K562 (cell line): Measurements from ENCODE around the gene CTPS1. TPM values are rescaled to one million over a fixed set of nuclear protein-coding genes. Genes with fewer than 3 reads are reported as not detected.

Experiments
- ATAC-seq: fragments of 200-7000 bp; cut with Tn5 transposase; 3 replicates; pipeline ENCODE4 v1.9.1; 2020; ENCODE audit warnings: moderate library complexity
- BruUV-seq: library from RNA; stranded (reverse); fragments of 400-500 nt; replicated peaks from 2 replicates; lab custom pipeline; 2021; lab: Mats Ljungman, UMichigan
- CTCF ChIA-PET: fragments of 300-600 bp; formaldehyde crosslinking; extraction: SDS; loops from one replicate; lab custom pipeline; 2021; ENCODE audit warnings: low intra/inter-chr PET ratio; lab: Yijun Ruan, JAX
- POLR2A ChIA-PET: fragments of 300-600, 350-650 bp; sonication (Branson Sonifier 250); formaldehyde crosslinking; extraction: SDS; loops from one replicate; lab custom pipeline; 2021; ENCODE audit warnings: antibody characterized with exemption, inconsistent platforms; lab: Yijun Ruan, JAX
- DNase-seq, 4 experiments: peaks; one replicate each; pipeline versions ENCODE4 v3.0.0 to v3.0.0-alpha.2; 2011 to 2018; ENCODE audit warnings: low spot score in 3 of 4, mixed read lengths in 3 of 4; ENCODE audit errors: extremely low read depth in 1 of 4
- FAIRE-seq: peaks from 2 replicates; lab custom pipeline; 2011; peaks lifted over from hg19 to GRCh38; lab: Jason Lieb, UNC
- H2AFZ ChIP-seq: 2 replicates; pipeline ENCODE4 v1.6.0; 2011; ENCODE audit warnings: low read depth, low read length, control low read depth, inconsistent platforms
- H3K27ac ChIP-seq: fragments of 200-600 bp; 3 replicates; pipeline ENCODE4 v1.8.0; 2011; ENCODE audit warnings: low read depth, mild to moderate bottlenecking, control low read depth, inconsistent platforms, low read length, moderate library complexity, mixed read lengths; ENCODE audit errors: extremely low read depth
- H3K27me3 ChIP-seq, 2 experiments: fragments of 300-600 bp in 1 of 2; 2 replicates in 1 of 2; 3 replicates in 1 of 2; pipeline versions ENCODE4 v1.6.0 to v1.8.0; 2011; ENCODE audit warnings: inconsistent platforms in 2 of 2, low read length in 2 of 2, mild to moderate bottlenecking in 1 of 2, mixed read lengths in 1 of 2, moderate library complexity in 1 of 2; ENCODE audit not compliant: control insufficient read depth in 2 of 2, insufficient read depth in 2 of 2
- H3K36me3 ChIP-seq: fragments of 300-600 bp; 3 replicates; pipeline ENCODE4 v1.8.0; 2011; ENCODE audit warnings: mild to moderate bottlenecking, low read length, inconsistent platforms; ENCODE audit not compliant: control insufficient read depth, insufficient read depth
- H3K4me1 ChIP-seq, 2 experiments: fragments of 200-600 bp in 1 of 2; replicated peaks in 1 of 2; 2 replicates in 1 of 2; 3 replicates in 1 of 2; pipeline versions ENCODE4 v1.5.1 to v1.8.0; 2011; ENCODE audit warnings: inconsistent platforms in 2 of 2, low read length in 2 of 2, mild to moderate bottlenecking in 1 of 2, mixed read lengths in 1 of 2, moderate library complexity in 1 of 2; ENCODE audit not compliant: control insufficient read depth in 2 of 2, insufficient read depth in 2 of 2
- H3K4me2 ChIP-seq: 2 replicates; pipeline ENCODE4 v1.6.1; 2011; ENCODE audit warnings: low read length, control low read depth, inconsistent platforms, mixed read lengths; ENCODE audit not compliant: insufficient read depth
- H3K4me3 ChIP-seq: fragments of 200-600 bp; sonication (generic), shearing (Covaris generic); 2 replicates; pipeline ENCODE4 v1.5.1; 2016; ENCODE audit warnings: control low read depth, inconsistent platforms
- H3K79me2 ChIP-seq: fragments of 200-600 bp; 3 replicates; pipeline ENCODE4 v1.8.0; 2011; ENCODE audit warnings: low read length, inconsistent platforms; ENCODE audit not compliant: control insufficient read depth, insufficient read depth
- H3K9ac ChIP-seq, 2 experiments: 2 replicates each; pipeline versions ENCODE4 v1.6.0 to v1.6.1; 2011; ENCODE audit warnings: low read depth in 2 of 2, low read length in 2 of 2, control low read depth in 1 of 2, inconsistent platforms in 1 of 2, mild to moderate bottlenecking in 1 of 2, mixed read lengths in 1 of 2; ENCODE audit not compliant: insufficient read depth in 1 of 2
- H3K9me1 ChIP-seq: one replicate; pipeline ENCODE4 v1.6.0; 2011; ENCODE audit warnings: inconsistent platforms, mild to moderate bottlenecking, low read length, moderate library complexity; ENCODE audit not compliant: control insufficient read depth, insufficient read depth
- H3K9me3 ChIP-seq: replicated peaks from 2 replicates; pipeline ENCODE4 v1.5.1; 2011; ENCODE audit warnings: low read depth, low read length, inconsistent platforms; ENCODE audit not compliant: control insufficient read depth, insufficient read depth
- H4K20me1 ChIP-seq: replicated peaks from 2 replicates; pipeline ENCODE4 v1.6.1; 2011; ENCODE audit warnings: low read length, inconsistent platforms, mixed read lengths; ENCODE audit not compliant: control insufficient read depth, insufficient read depth
- ATF7 ChIP-seq: fragments of 450-650 bp; IDR thresholded peaks from 2 replicates; pipeline ENCODE4 v1.7.1; 2014; ENCODE audit warnings: mild to moderate bottlenecking, moderate library complexity
- CBX1 ChIP-seq: sonication (generic); IDR thresholded peaks from 2 replicates; pipeline ENCODE4 v1.6.1; 2016; ENCODE audit warnings: antibody characterized with exemption, low read depth, mild to moderate bottlenecking
- CBX3 ChIP-seq, 2 experiments: IDR thresholded peaks; 1 replicate in 1 of 2; 2 replicates in 1 of 2; pipeline ENCODE4 v1.6.1; 2012; ENCODE audit warnings: inconsistent platforms in 2 of 2, low read length in 2 of 2, borderline replicate concordance in 1 of 2, control low read depth in 1 of 2
- FOXM1 ChIP-seq, 2 experiments: fragments of 450-650 bp in 1 of 2; sonication (generic) in 1 of 2; formaldehyde crosslinking in 1 of 2; IDR thresholded peaks; 2 replicates each; pipeline versions ENCODE4 v1.6.1 to v1.9.0; 2017 to 2022; ENCODE audit warnings: low read depth in 2 of 2, mild to moderate bottlenecking in 2 of 2, missing genetic modification reagents in 1 of 2, moderate library complexity in 1 of 2
- GATAD2B ChIP-seq: fragments of 450-650 bp; IDR thresholded peaks from 2 replicates; pipeline ENCODE4 v1.6.1; 2017; ENCODE audit warnings: mild to moderate bottlenecking, borderline replicate concordance
- HINFP ChIP-seq: fragments of 450-650 bp; conservative IDR thresholded peaks from 2 replicates; pipeline ENCODE4 v1.6.1; 2016; ENCODE audit warnings: missing genetic modification characterization, low read depth, mild to moderate bottlenecking, control low read depth, missing compliant biosample characterization
- NEUROD1 ChIP-seq: fragments of 150-350 bp; IDR thresholded peaks from 2 replicates; pipeline ENCODE4 v1.6.1; 2014; ENCODE audit warnings: borderline replicate concordance, low read length, low read depth; ENCODE audit not compliant: partially characterized antibody
- NFIC ChIP-seq: fragments of 450-650 bp; IDR thresholded peaks from 2 replicates; pipeline ENCODE4 v1.6.1; 2017; ENCODE audit warnings: mild to moderate bottlenecking, inconsistent platforms
- SAP30 ChIP-seq: fragments of 200-600 bp; sonication (generic); IDR thresholded peaks from 2 replicates; pipeline ENCODE4 v1.6.1; 2012; ENCODE audit warnings: borderline replicate concordance, low read depth, mild to moderate bottlenecking, moderate library complexity, low read length, control low read depth, inconsistent platforms; ENCODE audit not compliant: insufficient read depth, poor library complexity, severe bottlenecking
- SIX5 ChIP-seq, 2 experiments: IDR thresholded peaks; 2 replicates each; pipeline ENCODE4 v1.6.1; 2011; ENCODE audit warnings: low read length in 2 of 2, borderline replicate concordance in 1 of 2, low read depth in 1 of 2, mild to moderate bottlenecking in 1 of 2, moderate library complexity in 1 of 2; ENCODE audit not compliant: insufficient read depth in 1 of 2
- THRAP3 ChIP-seq: fragments of 450-650 bp; IDR thresholded peaks from 2 replicates; pipeline ENCODE4 v1.6.1; 2016; ENCODE audit warnings: mild to moderate bottlenecking, inconsistent platforms, borderline replicate concordance
- WHSC1 ChIP-seq: IDR thresholded peaks from one replicate; pipeline ENCODE4 v1.6.1; 2012; ENCODE audit warnings: low read length, control low read depth, inconsistent platforms
- ZNF316 ChIP-seq: fragments of 450-650 bp; IDR thresholded peaks from 2 replicates; pipeline ENCODE4 v1.6.1; 2016
- WGBS: fragments of 100-300 bp; shearing (Covaris generic); methylation state at CpG from one replicate; pipeline ENCODE4 v1.1.6; 2016; ENCODE audit warnings: low coverage, mixed read lengths; ENCODE audit not compliant: insufficient coverage; ENCODE audit errors: missing lambda C conversion rate; 5-methylcytosine and 5-hydroxymethylcytosine counted together
- in situ Hi-C: fragments of 300-500 bp; cut with MboI; formaldehyde crosslinking; loops from 4 replicates; pipeline ENCODE4 v1.15.0; 2018; ENCODE audit warnings: inconsistent platforms, mixed read lengths
- intact Hi-C: fragments of 100-400 bp; cut with micrococcal nuclease; formaldehyde crosslinking; loops from 2 replicates; pipeline ENCODE4 v1.14.2; 2022
- polyA plus RNA-seq, 8 experiments: library from polyadenylated mRNA; depleted of rRNA in 4 of 8; stranded (reverse) in 5 of 8; unstranded in 3 of 8; fragments of >200 nt; fragmentation: Nextera tagmentation in 2 of 8; fragmentation: Illumina TruSeq in 1 of 8; extraction: Ambion mirVana in 2 of 8; extraction: Trizol in 1 of 8; gene quantifications; 2 replicates each; pipeline versions ENCODE4 v1.2.1 to v1.2.3, GENCODE V29; 2011 to 2014; ENCODE audit warnings: inconsistent platforms in 1 of 8, missing spikeins in 1 of 8
- total RNA-seq, 7 experiments: library from RNA; depleted of rRNA in 6 of 7; stranded (reverse); fragments of >200 nt in 6 of 7; fragmentation: Illumina TruSeq in 2 of 7; extraction: Trizol in 2 of 7; gene quantifications; 2 replicates each; pipeline versions ENCODE4 v1.2.1 to v1.2.3, GENCODE V29; 2011 to 2021; ENCODE audit warnings: low replicate concordance in 1 of 7
- TF ChIP-seq, protein P1 (sequence below): fragments of 250-450 bp; sonication (Bioruptor Pico); IDR thresholded peaks from 2 replicates; pipeline ENCODE4 v1.9.0; 2021; ENCODE audit warnings: mild to moderate bottlenecking, inconsistent platforms
- TF ChIP-seq, protein P2 (sequence below): IDR thresholded peaks from 2 replicates; pipeline ENCODE4 v1.6.1; 2012; ENCODE audit warnings: low read depth, low read length, improper control_type of control experiment, borderline replicate concordance

CTPS1 gene
- total and polyA plus RNA-seq, 9 of the 15 experiments (the other 6 are each of a cell fraction or from before 2014, with no cell fraction given) = 44.4 to 164 (median 87.7) TPM

- TF ChIP-seq, protein P1, sequence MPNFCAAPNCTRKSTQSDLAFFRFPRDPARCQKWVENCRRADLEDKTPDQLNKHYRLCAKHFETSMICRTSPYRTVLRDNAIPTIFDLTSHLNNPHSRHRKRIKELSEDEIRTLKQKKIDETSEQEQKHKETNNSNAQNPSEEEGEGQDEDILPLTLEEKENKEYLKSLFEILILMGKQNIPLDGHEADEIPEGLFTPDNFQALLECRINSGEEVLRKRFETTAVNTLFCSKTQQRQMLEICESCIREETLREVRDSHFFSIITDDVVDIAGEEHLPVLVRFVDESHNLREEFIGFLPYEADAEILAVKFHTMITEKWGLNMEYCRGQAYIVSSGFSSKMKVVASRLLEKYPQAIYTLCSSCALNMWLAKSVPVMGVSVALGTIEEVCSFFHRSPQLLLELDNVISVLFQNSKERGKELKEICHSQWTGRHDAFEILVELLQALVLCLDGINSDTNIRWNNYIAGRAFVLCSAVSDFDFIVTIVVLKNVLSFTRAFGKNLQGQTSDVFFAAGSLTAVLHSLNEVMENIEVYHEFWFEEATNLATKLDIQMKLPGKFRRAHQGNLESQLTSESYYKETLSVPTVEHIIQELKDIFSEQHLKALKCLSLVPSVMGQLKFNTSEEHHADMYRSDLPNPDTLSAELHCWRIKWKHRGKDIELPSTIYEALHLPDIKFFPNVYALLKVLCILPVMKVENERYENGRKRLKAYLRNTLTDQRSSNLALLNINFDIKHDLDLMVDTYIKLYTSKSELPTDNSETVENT (CRISPR knock-in tag) = 0 out of 2 replicates have a peak, but pooled peaks have one; percentile 14
Measured at GRCh38 chr1:40978886-40979240, 633 bp upstream of the CTPS1 start (continued).

DNA sequence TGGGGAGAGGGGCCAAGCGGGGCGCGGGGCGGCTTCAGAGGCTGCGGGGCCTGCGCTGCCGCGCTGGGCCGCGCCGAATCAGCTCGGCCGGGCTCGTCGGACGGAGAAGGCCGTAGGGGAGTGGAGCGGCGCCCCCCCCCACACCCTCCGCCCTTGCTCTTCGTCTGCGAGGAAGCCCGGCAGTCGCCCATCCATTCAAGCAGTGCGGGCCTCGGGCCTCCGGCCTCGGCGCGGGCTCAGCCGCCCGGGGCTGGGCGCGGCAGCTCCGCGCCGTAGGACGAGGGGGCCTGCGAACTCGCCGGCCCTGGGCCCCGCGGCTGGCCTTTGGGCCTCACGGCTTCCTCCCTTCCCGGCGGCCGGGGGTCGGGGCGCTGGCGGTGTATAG is 564 bp downstream of the CTPS1 start:
- ChIA-PET POLR2A (interaction anchor here (0.6 to 2.6 kb wide), 18 partner anchors 10 to 1019 kb away, joined by 3 to 11 read pairs (median 3); partner anchors contain the start of gene SLFNL1), CTCF (no interaction called here)
- H3K79me2 ChIP-seq = peaks cover 51% of the 10 kb centered on the region
- no peak for DNase-seq
- in situ Hi-C loops = no loop called here
- H3K4me2 ChIP-seq = peak overlapping the region; percentile 95
- H2AFZ ChIP-seq = peak overlapping the region; percentile 57; the same call in 1 of the 2 replicates
- peaks cover 27 to 36% of the 10 kb centered on the region in 2 experiments for H3K4me1 ChIP-seq
- H3K9ac ChIP-seq = peak overlapping the region; percentile 85 to 99
- H3K9me3 ChIP-seq = no peaks in the 10 kb centered on the region
- no peaks in the 10 kb centered on the region for H3K27me3 ChIP-seq
- H3K9me1 ChIP-seq = peaks cover 4% of the 10 kb centered on the region
- peaks cover 42% of the 10 kb centered on the region for H3K36me3 ChIP-seq
- WGBS = under 1% methylated on average over 33 of the region's 50 CpGs
- H4K20me1 ChIP-seq = peaks cover 11% of the 10 kb centered on the region
- no peak for FAIRE-seq
- peak overlapping the region; percentile 72 for H3K4me3 ChIP-seq
- H3K27ac ChIP-seq = peak overlapping the region; percentile 97
- ATAC-seq = peak; percentile 19
- BruUV-seq = no TSS peak
- intact Hi-C loops = no loop called here
- TF ChIP-seq, protein P2, sequence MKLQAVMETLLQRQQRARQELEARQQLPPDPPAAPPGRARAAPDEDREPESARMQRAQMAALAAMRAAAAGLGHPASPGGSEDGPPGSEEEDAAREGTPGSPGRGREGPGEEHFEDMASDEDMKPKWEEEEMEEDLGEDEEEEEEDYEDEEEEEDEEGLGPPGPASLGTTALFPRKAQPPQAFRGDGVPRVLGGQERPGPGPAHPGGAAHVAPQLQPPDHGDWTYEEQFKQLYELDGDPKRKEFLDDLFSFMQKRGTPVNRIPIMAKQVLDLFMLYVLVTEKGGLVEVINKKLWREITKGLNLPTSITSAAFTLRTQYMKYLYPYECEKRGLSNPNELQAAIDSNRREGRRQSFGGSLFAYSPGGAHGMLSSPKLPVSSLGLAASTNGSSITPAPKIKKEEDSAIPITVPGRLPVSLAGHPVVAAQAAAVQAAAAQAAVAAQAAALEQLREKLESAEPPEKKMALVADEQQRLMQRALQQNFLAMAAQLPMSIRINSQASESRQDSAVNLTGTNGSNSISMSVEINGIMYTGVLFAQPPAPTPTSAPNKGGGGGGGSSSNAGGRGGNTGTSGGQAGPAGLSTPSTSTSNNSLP = no peak
- TF ChIP-seq NFIC (no peak), ZNF316 (no peak), NEUROD1 (no peak), HINFP (tag) (no peak), THRAP3 (no peak), ATF7 (no peak), FOXM1 (IDR thresholded peaks at IDR 0.05; ENCODE audit: low read depth) (no peak), FOXM1 (CRISPR knock-in tag; IDR thresholded peaks at IDR 0.05; ENCODE audit: low read depth) (0 out of 2 replicates have a peak, but pooled peaks have one; percentile 32), SAP30 (peak; percentile 71), WHSC1 (no peak), GATAD2B (peak; percentile 77; the same call in 1 of the 2 replicates), CBX1 (no peak), CBX3 (IDR thresholded peaks at IDR 0.05; ENCODE audit: borderline replicate concordance in 1 of 2, low read length in 2 of 2) (no peak), SIX5 (IDR thresholded peaks at IDR 0.05; ENCODE audit: borderline replicate concordance in 1 of 2, insufficient read depth in 1 of 2, low read depth in 1 of 2, low read length in 2 of 2) (no peak)
